ENCODE data around the gene CD22. TPM values are rescaled to one million over a fixed set of nuclear protein-coding genes. Genes with fewer than 3 reads are reported as not detected.
"Not testable (repeated sequence)": the region's sequence is repeated elsewhere in the genome, so short reads cannot be mapped to it uniquely, and the experiment has no call there.

Gene CD22
- total RNA-seq, 3 donors from 2014 or later = 0.33 to 7.8 (median 4.8) TPM

DNA sequence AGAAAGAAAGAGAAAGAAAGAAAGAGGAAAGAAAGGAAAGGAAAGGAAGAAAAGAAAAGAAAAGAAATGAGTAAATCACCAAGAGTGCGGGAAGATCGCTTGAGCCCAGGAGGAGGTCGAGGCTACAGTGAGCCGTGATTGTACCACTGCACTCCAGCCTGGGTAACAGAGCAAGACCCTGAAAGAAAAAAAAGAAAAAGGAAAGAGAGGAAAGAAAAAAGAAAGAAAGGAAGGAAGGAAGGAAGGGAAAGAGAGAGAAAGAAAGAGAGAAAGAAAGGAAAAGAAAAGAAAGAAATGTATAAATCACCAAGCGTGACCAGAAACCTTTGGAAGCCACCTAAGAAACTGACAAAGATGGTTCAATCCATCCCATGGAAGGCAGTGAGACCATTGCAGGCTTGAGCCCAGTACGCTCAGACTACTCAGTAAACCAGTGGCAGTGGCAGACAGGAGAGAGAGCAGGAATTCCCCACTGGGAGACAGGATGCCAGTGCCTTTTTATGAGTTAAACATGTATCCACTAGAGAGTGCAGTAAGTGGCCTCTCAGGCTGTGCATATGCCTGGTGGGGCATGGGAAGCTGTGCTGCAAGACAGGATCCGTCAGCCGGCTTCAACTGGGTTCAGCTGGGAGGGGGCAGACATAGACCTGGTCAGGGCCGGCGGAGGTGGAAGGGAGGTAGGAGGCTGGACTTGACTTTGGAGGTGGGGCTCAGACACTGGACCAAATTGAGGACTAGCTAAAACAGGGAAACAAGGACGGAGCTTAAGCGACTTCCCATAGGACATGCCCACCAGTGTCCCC, 46.7 kb downstream of the CD22 start:
- Histone ChIP-seq H3K36me3 (no peaks in the 10 kb centered on the region), H3K27me3 (no peaks in the 10 kb centered on the region), H3K27ac (no peak overlapping the region), H3K4me3 (no peak overlapping the region), H3K9me3 (no peaks in the 10 kb centered on the region), H3K4me1 (no peaks in the 10 kb centered on the region)
- no peak for DNase-seq (ENCODE audit: low spot score in 2 of 2)
- TF ChIP-seq, protein P1, sequence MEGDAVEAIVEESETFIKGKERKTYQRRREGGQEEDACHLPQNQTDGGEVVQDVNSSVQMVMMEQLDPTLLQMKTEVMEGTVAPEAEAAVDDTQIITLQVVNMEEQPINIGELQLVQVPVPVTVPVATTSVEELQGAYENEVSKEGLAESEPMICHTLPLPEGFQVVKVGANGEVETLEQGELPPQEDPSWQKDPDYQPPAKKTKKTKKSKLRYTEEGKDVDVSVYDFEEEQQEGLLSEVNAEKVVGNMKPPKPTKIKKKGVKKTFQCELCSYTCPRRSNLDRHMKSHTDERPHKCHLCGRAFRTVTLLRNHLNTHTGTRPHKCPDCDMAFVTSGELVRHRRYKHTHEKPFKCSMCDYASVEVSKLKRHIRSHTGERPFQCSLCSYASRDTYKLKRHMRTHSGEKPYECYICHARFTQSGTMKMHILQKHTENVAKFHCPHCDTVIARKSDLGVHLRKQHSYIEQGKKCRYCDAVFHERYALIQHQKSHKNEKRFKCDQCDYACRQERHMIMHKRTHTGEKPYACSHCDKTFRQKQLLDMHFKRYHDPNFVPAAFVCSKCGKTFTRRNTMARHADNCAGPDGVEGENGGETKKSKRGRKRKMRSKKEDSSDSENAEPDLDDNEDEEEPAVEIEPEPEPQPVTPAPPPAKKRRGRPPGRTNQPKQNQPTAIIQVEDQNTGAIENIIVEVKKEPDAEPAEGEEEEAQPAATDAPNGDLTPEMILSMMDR (IDR thresholded peaks at IDR 0.05) = no peak
- TF ChIP-seq POLR2A (IDR thresholded peaks at IDR 0.05) (no peak), POLR2AphosphoS5 (IDR thresholded peaks at IDR 0.05) (no peak)
- intact Hi-C loops (cut with DNase I; ENCODE audit: low total_unique reads) = no loop called here

DNA sequence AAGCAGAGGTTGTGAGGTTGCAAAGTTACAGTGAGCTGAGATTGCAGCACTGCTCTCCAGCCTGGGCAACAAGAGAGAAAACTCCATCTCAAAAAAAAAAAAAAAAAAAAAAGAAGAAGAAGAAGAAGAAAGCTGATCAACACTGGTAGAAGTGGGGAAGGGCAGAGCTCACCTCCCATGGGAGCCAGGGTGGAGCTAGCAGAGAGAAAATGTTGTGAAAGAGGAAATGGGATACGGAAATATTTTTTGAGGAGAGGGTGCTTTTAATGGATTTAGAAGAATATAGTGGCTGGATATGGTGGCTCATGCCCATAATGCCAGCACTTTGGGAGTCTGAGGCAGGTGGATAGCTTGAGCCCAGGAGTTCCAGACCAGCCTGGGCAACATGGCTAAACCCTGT, 48.7 kb downstream of the CD22 start:
- H3K4me3 ChIP-seq = no peak overlapping the region
- no peak overlapping the region for H3K27ac ChIP-seq
- H3K27me3 ChIP-seq = no peaks in the 10 kb centered on the region
- TF ChIP-seq POLR2A (IDR thresholded peaks at IDR 0.05) (no peak), POLR2AphosphoS5 (IDR thresholded peaks at IDR 0.05) (no peak)
- TF ChIP-seq, protein P1 (IDR thresholded peaks at IDR 0.05) = no peak
- H3K4me1 ChIP-seq = no peaks in the 10 kb centered on the region
- intact Hi-C loops (cut with DNase I; ENCODE audit: low total_unique reads) = no loop called here
- no peaks in the 10 kb centered on the region for H3K36me3 ChIP-seq
- DNase-seq (ENCODE audit: low spot score in 2 of 2) = no peak
- no peaks in the 10 kb centered on the region for H3K9me3 ChIP-seq

DNA sequence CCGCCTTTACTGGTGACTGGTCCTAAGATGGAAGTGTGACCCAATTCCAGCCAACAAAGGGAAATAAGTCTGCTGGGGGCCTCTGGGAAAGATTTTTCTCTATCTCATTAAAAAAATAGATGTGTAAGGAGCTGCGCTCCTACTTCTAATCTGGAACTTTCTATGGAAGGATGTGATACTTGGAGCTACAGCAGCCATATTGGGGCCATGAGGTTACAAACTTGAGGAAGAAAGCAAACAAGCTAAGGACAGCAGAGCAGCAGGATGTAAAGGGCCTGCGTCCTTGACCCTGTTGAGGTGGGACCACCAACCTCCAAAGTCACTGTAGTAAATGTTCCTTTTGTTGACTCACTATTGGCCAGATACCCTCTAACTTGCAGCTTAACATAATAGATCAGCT, 49.4 kb downstream of the CD22 start:
- TF ChIP-seq POLR2AphosphoS5 (IDR thresholded peaks at IDR 0.05) = no peak
- H3K4me3 ChIP-seq = no peak overlapping the region
- intact Hi-C loops (cut with DNase I; ENCODE audit: low total_unique reads) = no loop called here
- no peak for DNase-seq (ENCODE audit: low spot score in 2 of 2)
- H3K4me1 ChIP-seq = no peaks in the 10 kb centered on the region
- H3K27ac ChIP-seq = no peak overlapping the region
- no peaks in the 10 kb centered on the region for H3K9me3 ChIP-seq
- H3K27me3 ChIP-seq = no peaks in the 10 kb centered on the region
- no peaks in the 10 kb centered on the region for H3K36me3 ChIP-seq

DNA sequence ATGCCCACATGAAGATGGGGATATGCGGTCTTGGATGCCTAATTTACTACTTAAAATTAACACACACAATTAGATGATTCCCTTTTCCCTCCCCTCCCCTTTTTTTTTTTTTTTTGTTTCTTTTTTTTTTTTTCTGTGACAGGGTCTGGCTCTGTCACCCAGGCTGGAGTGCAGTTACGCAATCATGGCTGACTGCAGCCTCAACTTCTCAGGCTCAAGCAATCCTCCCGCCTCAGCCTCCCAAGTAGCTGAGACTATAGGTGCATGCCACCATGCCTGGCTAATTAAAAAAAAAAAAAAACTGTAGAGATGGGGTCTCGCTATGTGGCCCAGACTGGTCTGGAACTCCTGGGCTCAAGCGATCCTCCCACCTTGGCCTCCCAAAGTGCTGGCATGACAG, 50.6 kb downstream of the CD22 start:
- H3K4me1 ChIP-seq; H3K27ac ChIP-seq; H3K9me3 ChIP-seq; H3K4me3 ChIP-seq; H3K27me3 ChIP-seq; intact Hi-C loops (cut with DNase I; ENCODE audit: low total_unique reads); DNase-seq (ENCODE audit: low spot score in 2 of 2); H3K36me3 ChIP-seq: not testable (repeated sequence)

DNA sequence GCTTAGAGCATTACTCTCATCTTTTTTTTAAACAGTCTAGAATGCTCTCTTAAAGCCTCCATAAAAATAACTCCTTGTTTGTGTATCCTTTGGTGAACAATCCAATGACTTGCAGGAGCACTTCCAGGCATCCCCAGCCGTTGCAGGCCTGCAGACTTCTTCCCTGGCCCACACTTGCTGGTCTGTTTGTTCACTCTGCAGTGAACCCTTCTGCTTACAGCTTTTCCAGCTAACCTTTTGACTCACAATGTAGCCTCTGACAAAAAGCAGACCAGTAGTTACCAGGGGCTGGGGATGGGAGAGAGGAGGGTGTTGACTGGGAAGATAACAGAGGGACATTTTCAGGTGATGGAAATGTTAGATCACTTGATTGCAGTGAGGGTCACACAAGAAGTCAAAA, 51.0 kb downstream of the CD22 start:
- Histone ChIP-seq H3K27ac (no peak overlapping the region), H3K9me3 (no peaks in the 10 kb centered on the region), H3K4me3 (no peak overlapping the region), H3K4me1 (no peaks in the 10 kb centered on the region), H3K36me3 (no peaks in the 10 kb centered on the region), H3K27me3 (no peaks in the 10 kb centered on the region)
- no peak for DNase-seq (ENCODE audit: low spot score in 2 of 2)
- TF ChIP-seq POLR2AphosphoS5 (IDR thresholded peaks at IDR 0.05) (no peak), POLR2A (IDR thresholded peaks at IDR 0.05) (no peak)
- TF ChIP-seq, protein P1 (IDR thresholded peaks at IDR 0.05) = no peak
- intact Hi-C loops (cut with DNase I; ENCODE audit: low total_unique reads) = no loop called here

DNA sequence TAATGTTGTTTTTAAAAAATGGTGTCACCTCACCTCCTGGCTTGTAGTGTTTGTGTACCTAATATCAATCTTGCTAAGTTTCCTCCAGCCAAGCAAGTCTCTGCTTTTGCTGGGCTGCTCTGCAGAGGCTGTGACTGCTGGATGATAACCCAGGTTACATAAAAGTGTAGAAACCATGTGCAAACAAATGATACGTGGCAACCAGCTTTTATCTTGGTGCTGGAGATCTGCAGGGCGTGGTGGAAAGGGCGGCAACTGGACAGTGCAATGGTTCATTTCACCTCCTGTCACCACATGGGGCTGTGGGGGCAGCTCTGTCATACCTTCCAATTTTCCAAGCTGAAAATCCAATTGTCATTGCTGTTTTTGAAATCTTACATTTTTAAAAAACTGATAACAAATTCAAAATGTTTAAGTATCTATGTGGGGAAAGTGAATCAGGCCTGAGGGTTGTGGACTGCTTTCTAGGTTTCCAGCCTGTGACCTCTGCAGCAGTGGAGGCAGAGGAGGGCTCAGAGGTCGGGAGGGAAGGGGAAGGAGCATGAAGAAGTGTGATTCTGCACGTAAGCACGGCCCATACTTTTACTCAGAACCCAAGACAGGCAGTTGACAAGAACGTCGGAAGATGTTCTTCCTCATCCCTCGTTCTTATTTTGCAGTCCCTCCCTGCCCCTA, 51.6 kb downstream of the CD22 start:
- TF ChIP-seq POLR2AphosphoS5 (IDR thresholded peaks at IDR 0.05) (no peak), POLR2A (IDR thresholded peaks at IDR 0.05) (no peak)
- TF ChIP-seq, protein P1 (IDR thresholded peaks at IDR 0.05) = no peak
- DNase-seq (ENCODE audit: low spot score in 2 of 2) = no peak
- Histone ChIP-seq H3K4me3 (no peak overlapping the region), H3K27ac (no peak overlapping the region), H3K36me3 (no peaks in the 10 kb centered on the region), H3K4me1 (no peaks in the 10 kb centered on the region), H3K27me3 (no peaks in the 10 kb centered on the region), H3K9me3 (no peaks in the 10 kb centered on the region)
- intact Hi-C loops (cut with DNase I; ENCODE audit: low total_unique reads) = no loop called here

Data from breast epithelium (tissue), 4 donors.